Mucosa of rectum (tissue), 2 donors: Measurements from ENCODE around the gene COPS7A.
A peak's percentile ranks its signal among the peaks of the same experiment; 100 is the strongest.
"Not testable (repeated sequence)": the region's sequence is repeated elsewhere in the genome, so short reads cannot be mapped to it uniquely, and the experiment has no call there.

Experiments used
- H3K27ac ChIP-seq, 2 donors: one replicate each; pipeline ENCODE4 v1.7.0; 2013; ENCODE audit warnings: inconsistent platforms in 2 of 2, low read depth in 2 of 2, low read length in 2 of 2
- H3K27me3 ChIP-seq, 2 donors: one replicate each; pipeline ENCODE4 v1.7.0; 2013; ENCODE audit warnings: low read length in 2 of 2; ENCODE audit not compliant: control insufficient read depth in 2 of 2, insufficient read depth in 2 of 2
- H3K36me3 ChIP-seq, 2 donors: one replicate each; pipeline ENCODE4 v1.7.0; 2013; ENCODE audit warnings: low read length in 2 of 2; ENCODE audit not compliant: control insufficient read depth in 2 of 2, insufficient read depth in 2 of 2
- H3K4me1 ChIP-seq, 2 donors: one replicate each; pipeline ENCODE4 v1.7.0; 2013; ENCODE audit warnings: low read length in 2 of 2, mild to moderate bottlenecking in 1 of 2; ENCODE audit not compliant: control insufficient read depth in 2 of 2, insufficient read depth in 2 of 2
- H3K4me3 ChIP-seq, 2 donors: one replicate each; pipeline ENCODE4 v1.7.0; 2013; ENCODE audit warnings: low read length in 2 of 2
- H3K9ac ChIP-seq, 2 donors: one replicate each; pipeline ENCODE4 v1.7.0; 2013; ENCODE audit warnings: low read length in 2 of 2, low read depth in 1 of 2, mild to moderate bottlenecking in 1 of 2
- H3K9me3 ChIP-seq, 2 donors: one replicate each; pipeline ENCODE4 v1.7.0; 2013; ENCODE audit warnings: low read length in 2 of 2; ENCODE audit not compliant: control insufficient read depth in 2 of 2
- donor health status: healthy.
- donor health status: Normal muscosa, but diverticular disease.

COPS7A gene

DNA sequence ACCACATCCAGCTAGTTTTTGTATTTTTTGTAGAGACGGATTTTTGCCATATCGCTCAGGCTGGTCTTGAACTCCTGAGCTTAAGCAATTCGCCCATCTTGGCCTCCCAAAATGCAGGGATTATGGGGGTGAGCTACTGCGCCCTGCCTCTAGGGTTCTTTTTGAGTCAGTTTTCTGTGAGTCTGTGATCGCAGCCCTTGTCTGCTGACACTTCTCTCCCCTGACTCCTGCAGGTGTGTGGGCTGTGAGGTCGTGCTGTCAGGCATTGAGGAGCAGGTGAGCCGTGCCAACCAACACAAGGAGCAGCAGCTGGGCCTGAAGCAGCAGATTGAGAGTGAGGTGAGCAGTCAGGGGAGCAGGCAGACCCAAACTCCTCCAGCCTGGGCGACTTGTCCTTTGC lies 6.3 kb downstream of the COPS7A start:
- H3K4me1 ChIP-seq = no peaks in the 10 kb centered on the region
- no peak overlapping the region for H3K27ac ChIP-seq
- no peak overlapping the region for H3K4me3 ChIP-seq
- no peak overlapping the region for H3K9ac ChIP-seq
- peaks cover 43 to 45% of the 10 kb centered on the region in 2 donors for H3K36me3 ChIP-seq
- H3K27me3 ChIP-seq = no peaks in the 10 kb centered on the region
- no peaks in the 10 kb centered on the region for H3K9me3 ChIP-seq

DNA sequence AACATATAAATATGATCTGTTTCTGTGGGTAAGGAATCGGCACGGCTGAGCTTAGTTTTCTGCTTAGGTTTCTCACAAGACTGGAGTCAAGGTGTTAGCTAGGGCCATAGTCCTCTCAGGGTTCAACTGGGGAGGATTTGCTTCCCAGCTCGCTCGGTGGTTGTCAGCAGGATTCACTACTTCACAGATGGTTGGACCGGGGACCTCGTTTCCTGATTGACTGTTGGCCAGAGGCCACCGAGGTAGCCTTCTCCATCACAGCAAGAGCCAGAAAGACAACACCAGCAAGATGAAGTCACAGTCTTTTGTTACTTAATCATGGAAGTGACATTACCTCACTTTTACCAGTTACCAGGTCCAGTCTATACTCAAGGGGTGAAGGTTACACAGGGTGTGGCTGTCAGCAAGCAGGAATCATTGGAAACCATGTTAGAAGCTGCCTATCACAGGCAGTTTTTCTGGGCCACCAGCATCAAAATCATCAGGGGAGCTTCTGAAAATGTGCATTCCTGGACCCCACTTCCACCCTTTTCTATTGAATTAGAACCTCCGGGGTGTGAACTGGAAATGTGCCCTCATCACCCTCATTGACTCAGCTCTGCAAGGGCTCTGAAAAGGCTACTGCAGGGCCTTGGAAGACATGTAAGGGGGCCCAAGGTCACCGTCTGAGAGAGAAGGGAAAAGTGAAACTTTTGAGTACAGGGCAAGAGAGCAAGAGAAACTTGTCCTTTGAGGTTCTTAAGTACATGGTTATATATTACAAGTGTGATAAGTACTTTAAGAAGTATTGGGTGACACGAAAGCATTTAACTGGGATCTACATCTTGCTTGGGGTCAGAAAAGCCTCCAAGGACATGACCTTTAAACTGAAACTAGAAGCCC lies 10.9 kb downstream of the COPS7A start:
- Histone ChIP-seq H3K4me1 (no peaks in the 10 kb centered on the region), H3K27me3 (no peaks in the 10 kb centered on the region), H3K4me3 (no peak overlapping the region), H3K27ac (no peak overlapping the region), H3K36me3 (peaks cover 20 to 29% of the 10 kb centered on the region in 2 donors), H3K9me3 (no peaks in the 10 kb centered on the region), H3K9ac (no peak overlapping the region)

DNA sequence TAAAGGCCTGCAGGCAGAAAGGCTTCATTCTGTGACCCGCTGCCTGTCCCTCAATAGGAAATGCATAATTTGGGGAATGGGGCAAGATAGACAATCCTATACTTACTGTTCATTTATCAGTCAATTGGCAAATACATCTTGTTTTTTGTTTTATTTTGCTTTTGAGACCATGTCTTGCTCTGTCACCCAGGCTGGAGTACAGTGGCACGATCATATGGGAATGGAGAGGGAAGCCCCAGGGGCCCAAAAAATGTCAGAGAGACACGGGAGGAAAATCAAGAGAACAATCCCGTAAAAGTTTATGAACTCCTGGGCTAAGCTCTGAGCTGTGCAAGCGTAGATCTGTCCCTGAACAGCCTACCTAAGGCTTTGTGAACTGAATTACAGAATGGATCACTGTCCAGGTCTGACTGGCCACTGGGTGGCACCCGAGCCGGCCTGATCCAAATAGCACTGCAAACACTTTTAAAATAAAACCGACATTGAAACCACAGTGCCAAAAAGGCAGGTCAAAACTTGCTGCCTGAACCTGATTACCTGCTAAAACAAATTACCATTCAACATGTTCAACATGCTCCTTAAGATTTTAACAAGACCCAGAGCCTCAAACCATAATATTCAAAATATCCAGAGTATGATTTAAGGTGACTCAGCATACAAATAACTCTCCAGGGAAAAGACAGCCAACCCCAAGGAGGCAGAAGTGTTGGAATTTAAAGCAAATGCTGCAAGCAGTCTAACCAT lies 11.8 kb downstream of the COPS7A start:
- H3K9ac ChIP-seq = no peak overlapping the region
- peaks cover 12 to 20% of the 10 kb centered on the region in 2 donors for H3K36me3 ChIP-seq
- no peaks in the 10 kb centered on the region for H3K4me1 ChIP-seq
- H3K27ac ChIP-seq = no peak overlapping the region
- H3K9me3 ChIP-seq = no peaks in the 10 kb centered on the region
- no peaks in the 10 kb centered on the region for H3K27me3 ChIP-seq
- H3K4me3 ChIP-seq = no peak overlapping the region

DNA sequence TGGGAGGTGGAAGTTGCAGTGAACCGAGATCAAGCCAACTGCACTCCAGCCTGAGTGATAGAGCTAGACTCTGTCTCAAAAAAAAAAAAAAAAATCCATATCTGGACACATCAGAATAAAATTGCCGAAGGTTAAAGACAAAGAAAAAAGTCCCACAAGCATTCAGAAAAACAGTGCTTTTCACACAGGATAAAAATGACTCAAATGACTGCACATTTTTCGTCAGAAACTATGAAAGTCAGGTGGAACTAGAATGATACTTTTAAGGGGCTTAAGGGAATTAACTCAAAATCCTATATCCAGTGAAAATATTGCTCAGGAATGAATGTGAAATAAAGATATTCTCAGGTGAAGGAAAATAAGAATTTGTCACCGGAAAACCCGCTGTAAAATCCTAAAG lies 12.9 kb downstream of the COPS7A start:
- Histone ChIP-seq H3K9ac (no peak overlapping the region), H3K4me1 (no peaks in the 10 kb centered on the region), H3K9me3 (no peaks in the 10 kb centered on the region), H3K27ac (no peak overlapping the region), H3K4me3 (no peak overlapping the region), H3K36me3 (peaks cover under 1 to 11% of the 10 kb centered on the region in 2 donors), H3K27me3 (no peaks in the 10 kb centered on the region)

DNA sequence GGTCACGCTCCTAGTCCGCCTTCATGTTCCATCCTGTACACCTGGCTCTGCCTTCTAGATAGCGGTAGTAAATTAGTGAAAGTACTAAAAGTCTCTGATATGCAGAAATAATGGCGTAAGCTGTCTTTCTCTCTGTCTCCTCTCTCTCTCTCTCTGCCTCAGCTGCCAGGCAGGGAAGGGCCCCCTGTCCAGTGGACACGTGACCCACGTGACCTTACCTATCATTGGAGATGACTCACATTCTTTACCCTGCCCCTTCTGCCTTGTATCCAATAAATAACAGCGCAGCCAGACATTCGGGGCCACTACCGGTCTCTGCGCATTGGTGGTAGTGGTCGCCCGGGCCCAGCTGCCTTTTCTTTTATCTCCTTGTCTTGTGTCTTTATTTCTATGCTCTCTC lies 18.2 kb downstream of the COPS7A start:
- H3K9me3 ChIP-seq, H3K9ac ChIP-seq, H3K27me3 ChIP-seq, H3K27ac ChIP-seq, H3K4me3 ChIP-seq, H3K4me1 ChIP-seq: not testable (repeated sequence)
- H3K36me3 ChIP-seq = peaks cover 7 to 15% of the 10 kb centered on the region in 2 donors

DNA sequence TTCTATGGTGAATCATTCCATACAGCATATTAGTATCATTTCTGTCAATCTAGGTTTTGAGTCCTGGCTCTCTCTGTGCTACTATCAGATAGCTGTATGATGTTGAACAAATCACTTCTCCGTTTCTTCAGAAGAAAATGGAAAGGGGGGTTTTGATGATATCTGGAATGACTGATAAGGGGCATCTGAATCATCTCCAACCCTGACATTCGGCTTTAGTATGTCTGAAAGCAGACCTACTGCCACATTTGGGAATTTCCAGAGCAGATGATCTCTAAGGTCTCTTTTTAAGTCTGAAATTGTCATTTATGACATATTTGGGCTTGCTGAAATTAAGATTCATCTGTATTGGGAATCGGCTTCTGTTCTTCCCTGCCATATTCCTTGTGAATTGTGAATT lies 19.0 kb downstream of the COPS7A start:
- H3K9me3 ChIP-seq = no peaks in the 10 kb centered on the region
- H3K4me1 ChIP-seq = no peaks in the 10 kb centered on the region
- no peak overlapping the region for H3K27ac ChIP-seq
- H3K36me3 ChIP-seq = peaks cover 14 to 22% of the 10 kb centered on the region in 2 donors
- H3K4me3 ChIP-seq = no peak overlapping the region
- H3K9ac ChIP-seq = no peak overlapping the region
- no peaks in the 10 kb centered on the region for H3K27me3 ChIP-seq

DNA sequence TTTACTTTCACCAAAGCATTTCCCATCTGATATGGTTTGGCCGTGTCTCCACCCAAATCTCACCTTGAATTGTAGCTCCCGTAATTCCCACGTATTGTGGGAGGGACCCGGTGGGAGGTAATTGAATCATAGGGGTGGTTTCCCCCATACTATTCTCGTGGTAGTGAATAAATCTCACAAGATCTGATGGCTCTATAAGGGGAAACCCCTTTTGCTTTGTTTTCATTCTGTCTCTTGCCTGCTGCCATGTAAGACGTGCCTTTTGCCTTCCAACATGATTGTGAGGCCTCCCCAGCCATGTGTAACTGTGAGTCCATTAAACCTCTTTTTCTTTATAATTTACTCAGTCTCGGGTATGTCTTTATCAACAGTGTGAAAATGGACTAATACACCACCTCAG lies 19.5 kb downstream of the COPS7A start:
- not testable (repeated sequence) for H3K9me3 ChIP-seq, H3K27me3 ChIP-seq, H3K27ac ChIP-seq, H3K9ac ChIP-seq, H3K4me1 ChIP-seq, H3K4me3 ChIP-seq
- H3K36me3 ChIP-seq = peaks cover 18 to 26% of the 10 kb centered on the region in 2 donors

DNA sequence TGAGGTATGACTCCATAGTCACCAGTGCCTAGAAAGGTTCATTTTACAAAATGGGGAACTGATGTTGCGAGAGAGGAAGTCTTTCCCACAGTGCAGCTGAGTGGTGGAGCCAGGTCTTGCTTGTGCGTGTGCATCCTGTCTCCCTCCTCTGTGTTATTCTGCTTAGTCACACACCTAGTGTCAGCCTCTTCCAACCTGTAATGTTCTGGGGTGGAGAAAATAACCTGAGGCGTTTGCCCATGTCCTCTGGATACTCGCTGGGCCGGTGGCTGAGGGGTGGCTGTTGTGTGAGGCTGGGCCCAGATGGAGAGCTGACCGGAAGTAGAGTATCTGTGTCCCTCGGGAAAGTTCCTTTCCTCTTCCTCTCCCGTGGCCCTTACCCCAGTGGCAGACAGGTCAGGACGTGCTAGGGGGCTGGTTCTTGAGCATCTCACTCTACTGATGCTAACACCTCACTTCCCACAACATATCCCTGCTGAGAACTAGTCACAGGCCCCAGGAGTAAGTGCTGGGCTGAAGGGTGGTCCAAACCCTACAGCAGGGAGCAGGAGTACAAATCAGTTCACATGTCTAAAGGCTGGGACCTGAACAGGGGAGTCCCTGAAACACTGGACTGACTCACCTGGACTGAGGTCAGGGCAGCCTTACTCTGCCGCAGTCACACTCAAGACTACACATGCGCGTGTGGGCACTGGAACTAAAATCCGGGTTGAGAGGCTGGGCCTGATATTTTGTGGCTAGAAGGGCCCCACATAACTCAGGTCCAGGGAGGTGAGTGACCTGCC lies 22.1 kb downstream of the COPS7A start:
- Histone ChIP-seq H3K4me1 (no peaks in the 10 kb centered on the region), H3K4me3 (no peak overlapping the region), H3K9me3 (no peaks in the 10 kb centered on the region), H3K27ac (peak overlapping the region in 1 of 2 donors; percentile 45), H3K36me3 (peaks cover 42 to 52% of the 10 kb centered on the region in 2 donors), H3K9ac (no peak overlapping the region), H3K27me3 (no peaks in the 10 kb centered on the region)

DNA sequence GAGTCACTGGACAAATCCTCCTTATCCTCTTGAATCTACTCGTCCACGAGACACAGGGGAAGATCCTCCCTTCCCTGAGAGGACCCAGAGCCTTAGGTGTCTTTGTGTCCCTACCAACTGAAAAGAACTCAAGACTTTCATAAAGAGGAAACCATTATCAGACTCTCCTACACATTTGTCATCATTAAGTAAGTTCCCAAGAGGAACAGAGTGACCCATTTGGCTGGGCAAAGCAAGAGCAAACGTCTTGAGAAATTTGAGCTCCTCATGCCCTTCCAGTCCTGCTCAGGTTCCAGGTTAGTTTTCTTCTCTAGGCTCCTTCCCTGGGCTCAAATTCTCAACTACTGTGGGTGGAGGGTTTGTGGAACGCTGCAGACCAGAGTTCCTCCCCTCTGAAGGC lies 23.4 kb downstream of the COPS7A start:
- Histone ChIP-seq H3K36me3 (peaks cover 47 to 60% of the 10 kb centered on the region in 2 donors), H3K27ac (no peak overlapping the region), H3K4me3 (no peak overlapping the region), H3K27me3 (no peaks in the 10 kb centered on the region), H3K9ac (no peak overlapping the region), H3K4me1 (peaks cover 6 to 7% of the 10 kb centered on the region in 2 donors), H3K9me3 (no peaks in the 10 kb centered on the region)

DNA sequence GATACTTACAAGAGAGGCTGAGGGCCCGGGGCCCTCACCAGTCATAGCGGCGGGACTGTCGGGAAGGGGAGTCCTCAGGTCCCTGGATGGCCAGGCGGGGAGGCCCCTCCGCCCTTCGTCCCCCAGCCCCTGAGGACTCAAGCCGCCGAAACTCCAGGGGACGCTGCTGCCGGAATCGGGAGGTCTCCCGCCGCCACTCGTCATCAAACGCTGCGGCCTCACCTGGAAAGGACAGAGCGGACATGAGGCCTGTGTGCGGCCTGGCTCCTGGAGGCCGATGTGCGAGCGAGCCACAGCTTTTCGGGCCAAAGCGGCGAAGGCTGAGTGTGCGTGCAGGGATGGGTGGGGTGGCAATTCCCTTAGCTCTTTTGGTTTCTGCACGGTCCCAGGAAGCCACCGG lies 24.9 kb downstream of the COPS7A start:
- H3K9me3 ChIP-seq = no peaks in the 10 kb centered on the region
- H3K27me3 ChIP-seq = no peaks in the 10 kb centered on the region
- H3K27ac ChIP-seq = no peak overlapping the region
- no peak overlapping the region for H3K9ac ChIP-seq
- peaks cover 47 to 60% of the 10 kb centered on the region in 2 donors for H3K36me3 ChIP-seq
- H3K4me3 ChIP-seq = no peak overlapping the region
- peaks cover 10 to 11% of the 10 kb centered on the region in 2 donors for H3K4me1 ChIP-seq
